ENCODE results near the gene PCDHB1.

PCDHB1 gene, protein sequence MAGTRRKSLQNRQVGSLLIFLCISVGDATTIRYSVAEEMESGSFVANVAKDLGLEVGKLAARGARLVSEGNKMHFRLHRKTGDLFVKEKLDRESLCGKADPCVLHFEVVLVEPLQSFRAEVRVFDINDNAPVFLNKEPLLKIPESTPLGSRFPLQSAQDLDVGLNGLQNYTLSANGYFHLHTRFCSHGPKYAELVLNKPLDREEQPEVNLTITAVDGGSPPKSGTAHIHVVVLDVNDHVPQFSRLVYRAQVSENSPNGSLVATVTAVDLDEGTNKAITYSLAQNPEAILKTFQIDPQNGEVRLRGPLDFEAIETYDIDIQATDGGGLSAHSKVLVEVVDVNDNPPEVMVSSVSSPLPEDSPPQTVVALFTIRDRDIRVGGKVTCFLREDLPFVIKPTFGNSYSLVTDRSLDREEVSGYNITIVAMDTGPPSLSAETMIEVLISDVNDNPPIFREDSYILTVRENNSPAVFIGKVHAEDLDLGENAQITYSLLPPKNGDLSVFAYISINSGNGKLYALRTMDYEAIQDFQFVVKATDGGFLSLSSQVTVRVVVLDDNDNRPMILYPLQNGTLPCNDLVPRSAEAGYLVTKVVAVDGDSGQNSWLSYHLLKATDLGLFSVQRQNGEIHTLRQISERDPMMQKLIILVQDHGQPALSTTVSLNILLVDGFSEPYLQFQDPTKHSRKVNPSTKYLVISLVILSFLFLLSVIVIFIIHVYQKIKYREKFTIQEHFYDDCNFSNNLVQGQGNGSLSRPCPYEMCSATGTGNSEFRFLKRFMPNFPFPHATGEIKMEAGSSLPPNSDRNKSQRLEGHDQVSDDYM

DNA sequence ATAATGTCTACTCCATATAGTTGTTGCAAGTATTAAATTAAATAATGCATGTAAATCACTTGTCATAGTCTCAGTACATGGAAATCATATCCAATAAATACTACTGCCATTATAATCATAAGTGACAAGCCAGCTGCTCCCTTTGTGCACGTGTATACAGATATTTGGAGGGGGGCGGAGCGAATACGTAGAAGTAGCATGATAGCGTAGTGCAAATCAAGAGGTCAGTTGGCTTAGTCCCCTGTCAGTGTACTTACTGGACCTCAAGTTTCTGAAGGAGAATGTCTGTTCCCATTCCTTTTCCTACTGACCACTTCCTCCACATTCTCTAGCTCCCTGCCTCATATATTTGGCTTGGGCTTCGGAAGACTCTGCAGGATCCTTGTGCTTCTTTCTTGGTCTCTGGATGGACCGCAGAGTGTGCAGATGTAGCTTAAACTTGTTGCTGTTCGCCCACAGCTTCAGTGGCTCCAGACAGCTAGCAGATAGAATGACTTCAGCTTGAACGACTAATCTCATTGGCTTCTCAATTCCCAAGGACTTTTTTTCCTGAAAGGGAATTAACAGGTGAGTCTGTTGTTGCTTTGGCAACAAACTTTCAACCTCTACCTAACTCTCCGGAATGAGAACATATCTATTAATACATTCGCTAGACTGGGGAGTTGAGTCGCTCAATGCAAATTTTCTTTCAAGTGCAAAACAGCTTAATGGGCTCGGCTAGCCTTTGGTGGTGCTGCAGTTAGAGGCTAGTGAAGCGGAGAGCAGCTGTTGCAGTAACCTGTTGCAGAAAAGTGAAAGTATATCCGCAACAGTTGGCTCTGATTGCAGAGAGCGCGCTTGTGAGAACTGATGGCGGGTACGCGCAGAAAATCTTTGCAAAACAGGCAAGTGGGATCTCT, at the start of gene PCDHB1:
Gene PCDHB1, plus strand, starts transcription at position 753 of the 899 bp plus-strand sequence. Its CDS starts 97 bp downstream, at position 850.
- DNase-seq: peak; percentile 23 to 66

DNA sequence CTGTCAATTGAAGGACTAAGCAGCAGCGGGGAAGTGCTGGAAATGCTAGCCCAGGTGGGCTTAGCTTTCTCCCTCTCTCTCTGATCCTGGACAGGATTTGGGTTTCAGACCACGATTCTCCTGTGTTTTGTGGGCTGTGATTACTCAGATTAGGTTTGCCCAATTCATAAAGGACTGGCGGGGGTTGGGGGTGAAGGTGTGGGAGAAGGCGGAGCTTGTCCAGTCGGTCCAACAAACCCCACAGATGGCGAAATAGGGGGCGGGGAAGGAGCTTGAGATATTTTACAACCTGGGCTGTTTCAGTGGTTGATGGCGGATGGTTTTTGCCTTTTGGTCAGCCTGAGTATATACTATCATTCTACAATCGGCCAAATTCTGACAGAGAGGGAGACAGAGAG, 49.7 kb upstream of the PCDHB1 start:
- DNase-seq: peak; percentile 65 to 68

DNA sequence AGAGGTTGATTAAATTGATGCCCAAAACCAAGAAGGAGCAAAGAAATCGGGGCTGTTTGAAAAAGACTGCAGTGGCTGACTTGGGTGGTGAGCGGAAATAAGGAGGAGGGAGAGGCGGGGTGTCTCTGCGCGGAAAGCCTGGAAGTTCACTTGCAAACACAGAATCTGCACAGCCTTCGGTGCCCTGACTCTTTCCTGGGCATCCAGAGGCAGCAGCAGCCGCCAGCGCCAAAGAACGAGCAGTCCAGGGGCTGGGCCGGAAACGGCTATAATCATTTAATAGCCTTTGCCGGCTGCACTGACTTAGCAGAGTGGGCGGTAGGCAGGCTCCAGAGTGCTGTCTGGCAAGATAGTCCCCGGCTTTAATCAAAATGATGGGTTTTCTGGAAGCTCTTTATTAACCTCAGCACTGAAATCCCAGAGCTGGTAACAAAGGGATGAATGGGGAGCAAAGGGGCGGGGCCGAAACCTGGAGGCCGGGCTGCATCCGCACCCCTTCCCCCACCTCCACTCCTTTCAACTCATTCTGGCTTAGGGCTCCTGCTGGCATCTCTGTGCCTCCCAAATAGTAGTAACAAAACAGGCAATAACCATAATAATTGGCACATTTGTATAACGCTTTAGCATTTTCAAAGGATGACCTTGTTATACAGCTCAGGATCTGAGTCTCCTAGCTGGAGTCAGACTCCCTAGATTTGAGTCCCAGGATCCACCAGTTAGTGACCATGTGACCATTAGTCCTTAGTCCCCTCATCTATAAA, 49.1 kb upstream of the PCDHB1 start:
- peak; percentile 67 to 75 for DNase-seq

DNA sequence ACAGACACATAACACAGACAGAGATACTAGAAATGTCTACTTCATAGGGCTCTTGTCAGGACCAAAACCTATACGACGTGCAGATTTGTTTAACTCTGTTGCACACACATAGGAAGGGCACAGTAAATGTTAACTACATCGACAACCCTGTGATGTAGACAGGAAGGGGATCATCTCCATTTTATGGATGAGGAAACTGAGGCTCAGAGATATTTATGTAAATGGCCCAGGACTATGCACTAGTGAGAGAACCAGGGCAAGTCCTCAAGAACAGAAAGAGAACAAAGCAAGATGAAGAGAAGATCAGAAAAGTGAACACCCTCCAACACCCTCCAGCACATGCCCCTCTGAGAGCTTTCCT, 48.6 kb upstream of the PCDHB1 start:
- no peak for DNase-seq

DNA sequence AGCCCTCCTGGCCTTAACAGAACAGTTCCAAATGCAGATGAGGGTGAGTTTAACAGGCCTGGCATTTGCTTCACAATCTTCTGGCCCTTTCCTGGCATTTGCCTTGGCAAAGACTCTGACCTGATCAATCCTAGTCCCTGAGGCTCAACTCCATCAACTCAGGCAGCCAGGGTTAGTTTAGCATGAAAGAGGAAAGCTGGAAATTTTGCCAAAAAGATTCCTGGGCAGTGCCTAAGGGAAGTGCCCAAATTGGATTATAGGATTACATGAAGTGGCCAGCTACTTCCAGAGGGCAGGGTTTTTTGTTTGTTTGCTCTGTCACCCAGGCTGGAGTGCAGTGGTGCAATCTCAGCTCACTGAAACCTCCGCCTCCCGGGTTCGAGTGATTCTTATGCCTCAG, 48.1 kb upstream of the PCDHB1 start:
- no peak for DNase-seq

DNA sequence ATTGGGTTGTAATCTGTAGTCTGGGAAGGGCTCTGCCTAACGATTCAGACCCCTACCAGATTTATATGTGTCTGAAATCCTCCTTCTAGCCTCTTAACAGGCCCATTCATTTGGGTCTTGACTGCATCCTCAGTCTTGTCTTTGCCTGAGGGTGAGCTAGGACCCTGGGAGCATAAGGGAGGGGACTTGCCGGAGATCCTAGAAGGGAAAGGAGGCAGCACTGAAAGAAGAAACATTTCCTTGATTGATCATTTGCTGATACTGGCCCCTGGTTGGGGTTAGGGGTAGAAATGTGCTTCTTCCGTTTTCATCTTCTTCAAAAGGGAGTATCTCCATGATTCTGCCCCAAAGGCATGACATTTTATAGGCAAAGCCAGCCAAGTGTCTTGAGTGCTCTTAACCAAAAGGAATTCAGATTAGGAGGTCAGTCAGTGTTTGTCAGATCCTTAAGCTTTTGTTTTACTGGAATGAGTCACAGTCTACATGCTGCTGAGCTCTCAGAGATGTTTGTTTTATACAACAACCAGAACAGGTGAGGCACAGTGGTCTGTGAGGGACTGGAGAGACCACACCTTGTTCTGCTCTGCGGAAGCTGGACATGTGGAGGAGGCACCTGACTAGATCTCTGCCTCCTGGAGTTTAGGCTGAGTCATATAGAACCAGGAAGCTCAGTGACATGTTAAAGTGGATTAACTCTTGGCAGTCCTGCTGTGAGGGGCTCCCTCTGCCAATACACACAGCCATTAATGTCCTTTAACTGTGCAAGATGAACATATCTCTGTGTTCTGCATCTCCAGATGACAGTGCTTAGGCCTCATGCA, 47.2 kb upstream of the PCDHB1 start:
- peak in 1 of 2 experiments; percentile 63 for DNase-seq

DNA sequence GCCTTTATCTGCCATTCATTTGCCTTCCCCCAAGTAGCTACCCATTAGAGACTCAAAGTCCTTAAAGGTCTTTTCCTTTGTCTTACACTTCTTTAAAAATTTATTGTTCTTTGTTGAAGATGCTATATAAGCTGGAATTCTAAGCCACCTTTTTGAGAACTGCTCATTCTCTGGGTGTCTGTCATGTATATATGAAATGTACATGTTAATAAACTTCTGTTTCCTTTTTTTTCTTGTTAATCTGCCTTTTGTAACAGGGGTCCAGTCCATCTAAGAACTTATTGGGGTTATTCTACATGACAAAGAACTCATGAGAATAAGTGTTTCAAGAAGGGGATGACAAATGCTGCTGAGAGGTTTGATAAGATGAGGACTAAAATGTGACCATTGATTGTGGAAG, 43.4 kb upstream of the PCDHB1 start:
- no peak for DNase-seq

DNA sequence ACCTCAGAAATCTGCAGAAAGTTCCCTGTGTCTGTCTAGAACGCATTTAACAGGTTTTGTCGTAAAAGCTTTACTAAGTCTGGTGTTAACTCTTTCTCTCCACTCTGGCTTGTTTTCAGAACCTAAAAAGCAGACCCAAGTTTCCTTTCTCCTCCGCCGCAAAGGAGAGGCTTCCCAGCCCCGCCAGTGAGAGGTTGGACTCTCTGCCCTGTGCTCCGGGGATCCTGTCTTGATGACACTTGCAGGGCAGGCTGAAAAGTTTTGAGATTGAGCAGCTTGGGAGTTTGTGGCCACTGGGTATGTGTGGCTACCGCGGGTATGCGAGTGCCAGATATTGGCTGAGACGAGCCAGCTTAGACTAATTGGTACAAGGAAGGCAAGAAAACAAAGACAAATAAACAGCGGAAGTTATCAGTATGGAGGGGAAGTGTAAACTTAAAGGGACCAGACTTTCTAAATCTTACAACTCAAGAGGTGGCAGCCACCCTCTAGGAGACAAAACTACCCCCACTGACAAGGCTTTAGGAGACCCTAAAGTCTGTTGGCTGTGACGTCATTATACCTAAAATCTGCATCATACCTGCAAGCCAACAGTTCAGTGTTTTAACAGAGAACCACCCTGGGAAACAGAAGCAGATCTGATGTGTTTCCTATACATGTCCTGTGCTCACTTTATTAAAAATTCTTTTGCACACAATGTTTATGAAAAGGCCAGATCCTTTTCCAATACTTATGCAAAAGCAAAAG, 41.0 kb upstream of the PCDHB1 start:
- no peak for DNase-seq

DNA sequence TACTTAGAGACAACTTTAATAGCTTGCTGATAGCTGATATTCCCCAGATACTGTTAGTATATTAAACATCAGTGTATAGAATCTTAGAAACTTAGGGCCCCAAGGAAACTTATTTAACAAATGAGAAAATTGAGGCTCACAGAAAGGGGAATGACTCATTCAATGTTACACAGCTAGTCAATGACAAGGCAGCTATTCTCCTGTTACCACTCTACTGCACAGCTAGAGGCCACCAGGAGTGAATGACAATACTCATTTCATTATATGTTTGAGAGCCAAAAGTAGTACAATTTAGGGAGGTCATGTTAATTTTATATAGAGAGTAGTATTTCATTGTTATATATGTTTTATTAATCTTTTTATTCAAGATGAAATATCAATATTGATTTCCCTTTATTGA, 33.2 kb upstream of the PCDHB1 start:
- DNase-seq: no peak

DNA sequence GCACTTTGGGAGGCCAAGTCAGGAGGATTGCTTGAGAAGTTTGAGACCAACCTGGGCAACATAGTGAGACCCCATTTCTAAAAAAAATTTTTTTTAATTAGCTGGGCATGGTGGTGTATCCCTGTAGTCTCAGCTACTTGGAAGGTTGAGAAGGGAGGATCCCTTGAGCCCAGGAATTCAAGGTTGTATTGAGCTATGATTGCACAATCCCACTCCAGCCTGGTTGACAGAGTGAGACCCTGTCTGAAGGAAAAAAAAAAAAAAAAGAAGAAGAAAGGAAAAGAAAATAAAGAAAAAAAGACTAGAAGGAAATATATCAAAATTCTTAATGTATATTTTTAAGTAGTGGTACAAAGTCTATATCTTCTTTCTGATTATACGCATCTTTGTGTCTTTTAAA, 28.8 kb upstream of the PCDHB1 start:
- DNase-seq: no peak

DNA sequence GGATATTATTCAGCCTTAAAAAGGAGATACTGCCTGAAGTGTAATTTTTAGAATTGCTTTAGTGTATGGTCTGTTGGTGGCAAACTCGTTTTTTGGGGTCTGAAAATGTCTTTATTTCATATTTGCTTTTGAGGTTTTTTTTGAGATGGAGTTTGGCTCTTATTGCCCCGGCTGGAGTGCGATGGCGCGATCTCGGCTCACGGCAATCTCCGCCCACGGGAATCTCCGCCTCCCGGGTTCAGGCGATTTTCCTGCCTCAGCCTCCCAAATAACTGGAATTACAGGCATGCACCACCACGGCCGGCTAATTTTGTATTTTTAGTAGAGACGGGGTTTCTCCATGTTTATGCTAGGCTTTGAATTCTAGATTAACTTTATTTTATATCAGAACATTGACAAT, 20.2 kb upstream of the PCDHB1 start:
- DNase-seq: no peak

DNA sequence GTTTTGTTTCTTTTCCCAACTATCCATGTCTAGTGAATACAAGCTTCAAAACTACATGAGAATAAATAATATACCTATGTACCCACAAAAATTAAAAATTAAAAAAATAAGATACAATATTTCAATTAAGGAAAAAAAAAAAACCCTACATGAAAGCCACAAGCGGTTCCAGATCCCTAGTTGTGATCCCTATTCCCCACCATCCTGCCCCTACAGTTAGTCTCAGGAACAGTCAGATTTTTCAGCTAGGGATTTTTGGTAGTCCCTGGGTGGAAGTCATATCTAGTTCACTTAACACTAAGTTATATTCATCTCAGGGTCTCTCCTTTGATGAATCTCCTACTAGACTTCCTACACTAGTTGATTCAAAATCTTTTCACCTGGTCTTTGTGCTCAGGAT, 18.5 kb upstream of the PCDHB1 start:
- no peak for DNase-seq

DNA sequence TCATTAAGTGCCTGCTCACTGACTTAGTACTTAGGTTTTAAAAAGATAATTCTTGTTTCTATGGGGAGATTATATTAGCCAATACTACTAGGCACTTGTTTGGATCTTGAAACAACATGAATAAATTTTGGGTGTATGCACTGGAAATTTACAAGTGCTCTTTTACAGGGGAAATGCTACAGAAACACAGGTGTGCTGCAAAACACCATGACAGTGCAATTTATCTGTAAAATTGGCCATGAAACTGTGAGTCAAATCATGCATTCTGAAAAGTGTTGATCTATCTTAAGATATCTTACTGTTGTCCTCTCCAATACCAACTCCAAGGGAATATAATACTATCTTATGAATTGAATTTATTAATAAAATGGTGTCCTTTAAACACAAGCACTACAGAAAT, 12.1 kb upstream of the PCDHB1 start:
- DNase-seq: peak in 1 of 2 experiments; percentile 27

DNA sequence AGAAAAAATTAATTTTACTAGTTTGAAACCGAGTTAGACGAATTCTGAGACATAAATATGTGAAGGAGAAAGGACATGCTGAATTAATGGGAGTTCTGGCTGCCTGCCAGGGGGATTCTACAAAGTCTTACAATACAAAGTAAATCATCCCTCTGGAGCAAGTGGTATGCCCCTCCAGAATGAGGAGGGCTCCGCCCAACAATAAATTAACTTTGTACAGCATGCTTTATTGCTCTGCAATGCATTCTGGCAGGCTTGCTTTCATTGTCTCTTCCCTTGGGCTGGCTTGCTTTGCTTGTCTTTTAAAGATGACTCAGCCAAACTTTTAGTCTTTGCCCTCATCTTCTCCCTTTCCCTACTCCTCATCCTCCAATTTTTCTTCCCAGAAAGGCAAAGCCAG, 11.7 kb upstream of the PCDHB1 start:
- peak; percentile 71 to 78 for DNase-seq

DNA sequence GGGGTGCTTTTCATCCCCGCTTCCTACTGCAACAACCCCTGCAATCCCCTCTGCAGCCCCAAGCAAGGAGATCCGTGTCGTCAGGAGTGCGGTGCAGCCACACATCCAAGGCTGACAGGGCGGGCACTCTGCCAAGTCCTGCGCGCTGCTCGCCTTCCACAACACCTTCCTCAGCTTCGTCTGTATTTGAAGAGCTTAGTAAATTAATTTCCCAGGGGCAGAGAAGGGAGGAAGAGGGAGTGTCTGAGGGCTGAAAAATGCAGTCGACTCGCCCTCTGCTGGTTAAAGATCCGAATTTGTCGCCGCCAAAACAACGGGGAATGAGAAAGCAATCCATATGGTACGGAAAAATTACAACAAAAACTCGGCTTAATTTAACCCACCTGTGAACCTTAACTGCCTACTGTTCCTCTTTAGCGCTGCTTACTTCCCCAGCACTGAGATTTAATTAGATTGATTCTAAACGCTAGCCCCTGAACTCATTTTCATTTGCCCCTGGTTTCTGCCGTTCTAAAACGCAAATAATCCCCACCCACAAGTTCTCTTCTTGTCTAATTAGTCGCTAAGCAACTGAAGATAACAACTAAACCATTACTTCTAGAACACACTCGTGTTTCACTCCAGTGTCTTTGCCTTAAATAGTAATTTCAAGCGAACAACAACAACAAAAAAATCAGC, 10.9 kb upstream of the PCDHB1 start:
- DNase-seq: peak; percentile 90 to 94

DNA sequence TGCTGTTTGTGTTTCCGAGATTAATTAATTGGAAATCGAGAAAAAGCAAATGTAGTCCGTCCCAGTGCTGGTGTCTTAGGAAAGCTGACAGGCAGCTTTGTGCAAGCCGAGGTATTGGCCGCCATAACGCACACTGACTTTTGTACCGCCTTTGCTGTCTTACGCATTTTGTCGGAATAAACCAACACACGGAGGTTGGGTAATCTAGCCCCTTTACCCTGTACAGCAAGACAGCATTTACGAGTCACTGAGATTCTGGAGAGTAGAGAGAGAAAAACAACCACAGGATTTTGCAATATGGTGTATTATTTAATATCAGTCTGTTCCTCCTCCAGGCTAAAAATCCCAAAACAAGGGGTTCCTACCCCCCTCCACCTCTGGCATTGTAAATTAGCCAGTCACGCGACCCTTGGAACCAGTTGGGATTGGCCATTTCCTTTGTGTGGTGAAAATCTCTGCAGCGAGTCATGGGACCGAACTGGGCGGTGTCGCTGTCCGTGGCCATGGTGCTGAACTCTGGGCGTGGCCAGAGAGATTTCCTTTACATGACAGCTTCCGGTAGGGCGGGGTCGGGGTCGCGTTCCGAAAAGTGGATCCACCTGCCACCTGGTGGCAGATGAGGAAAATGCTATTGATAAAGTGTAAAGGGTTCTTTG, 10.3 kb upstream of the PCDHB1 start:
- DNase-seq: peak; percentile 98 to 99

DNA sequence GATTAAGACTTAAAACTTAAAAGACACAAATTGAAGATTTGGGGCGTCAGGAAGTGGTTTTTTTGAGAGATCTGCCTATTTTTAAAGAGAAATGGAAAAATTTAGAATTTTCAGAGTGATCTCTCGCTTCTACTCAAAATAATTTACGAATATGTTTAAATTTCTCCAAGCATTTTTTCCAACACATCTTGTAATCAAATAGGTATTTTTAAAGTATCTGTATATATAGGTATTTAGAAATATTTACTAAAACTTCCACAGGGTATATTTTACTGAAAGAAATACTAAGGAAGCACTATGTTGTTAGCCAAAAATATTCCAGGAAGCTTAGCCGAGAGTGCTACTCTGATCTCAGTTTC, 9.8 kb upstream of the PCDHB1 start:
- DNase-seq: no peak

DNA sequence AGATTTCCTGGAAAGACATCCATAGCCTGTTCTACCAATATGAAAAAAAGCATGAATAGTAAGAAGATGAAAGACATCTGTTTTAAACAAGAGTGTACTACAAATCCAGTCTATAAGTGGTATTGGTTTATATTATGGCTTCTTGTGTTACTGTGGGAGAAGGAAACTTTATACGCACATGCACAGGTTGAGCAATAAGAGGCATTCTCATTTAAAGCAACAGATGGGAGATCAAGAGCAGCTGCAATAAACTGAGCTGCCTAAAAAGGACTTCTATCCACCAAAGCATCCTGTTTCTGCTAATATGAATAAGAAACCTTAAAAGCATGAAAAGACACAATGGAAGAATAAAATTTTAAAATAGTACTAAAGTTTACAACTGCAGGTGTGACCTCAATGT, 8.6 kb upstream of the PCDHB1 start:
- DNase-seq: no peak

DNA sequence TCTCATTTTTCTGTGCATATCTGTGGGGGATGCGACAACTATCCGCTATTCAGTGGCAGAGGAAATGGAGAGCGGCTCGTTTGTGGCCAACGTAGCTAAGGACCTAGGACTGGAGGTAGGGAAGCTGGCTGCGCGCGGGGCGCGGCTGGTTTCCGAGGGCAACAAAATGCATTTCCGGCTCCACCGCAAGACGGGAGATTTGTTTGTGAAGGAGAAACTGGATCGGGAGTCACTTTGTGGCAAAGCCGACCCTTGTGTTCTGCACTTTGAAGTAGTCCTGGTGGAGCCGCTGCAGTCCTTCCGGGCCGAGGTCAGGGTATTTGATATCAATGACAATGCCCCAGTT, 320 bp downstream of the PCDHB1 start:
- no peak for DNase-seq

DNA sequence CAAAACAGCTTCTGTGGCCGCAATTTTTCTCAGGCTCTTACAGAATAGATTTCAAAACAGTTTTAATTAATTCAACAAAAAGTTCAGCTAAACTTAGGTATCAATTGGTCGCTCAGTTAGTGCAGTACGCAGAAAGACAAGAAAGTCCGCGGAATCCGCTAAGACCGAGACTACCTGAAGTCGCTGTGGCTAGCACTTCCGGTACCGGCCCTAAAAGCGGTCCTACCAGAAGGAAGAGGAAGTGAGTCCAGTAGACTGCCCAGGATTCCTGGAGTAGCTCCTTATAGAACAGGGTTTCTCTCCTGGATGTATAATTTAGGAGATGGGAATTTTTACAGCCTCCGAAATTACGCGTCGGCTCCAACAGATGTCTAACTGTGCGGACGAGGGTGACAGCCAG, 26.7 kb downstream of the PCDHB1 start:
- no peak for DNase-seq
